ENCODE measurements around the gene DDB1. TPM values are rescaled to one million over a fixed set of nuclear protein-coding genes. Genes with fewer than 3 reads are reported as not detected.

Gene DDB1
- total and polyA plus RNA-seq, 10 of the 15 experiments (the other 5 are each of a cell fraction or from before 2014, with no cell fraction given), result 136 to 272 (median 216) TPM

GRCh38 chr11:61380884-61381283 lies 48.0 kb upstream of the DDB1 start (continued):
- no peak for TF ChIP-seq CEBPZ (IDR thresholded peaks at IDR 0.05; ENCODE audit: low read depth, low read length)
- TF ChIP-seq FOXM1 (IDR thresholded peaks at IDR 0.05; ENCODE audit: low read depth, low read length), result no peak
- no peak for TF ChIP-seq CREB1 (IDR thresholded peaks at IDR 0.05; ENCODE audit: low read depth)
- TF ChIP-seq RELA (IDR thresholded peaks at IDR 0.05; ENCODE audit: borderline replicate concordance, partially characterized antibody), result no peak
- no peak for TF ChIP-seq ZNF687 (IDR thresholded peaks at IDR 0.05)
- no peak for TF ChIP-seq PML (IDR thresholded peaks at IDR 0.05; ENCODE audit: low read length)

All from GM12878 (cell line).